ENCODE measurements around the gene CRAMP1.

DNA sequence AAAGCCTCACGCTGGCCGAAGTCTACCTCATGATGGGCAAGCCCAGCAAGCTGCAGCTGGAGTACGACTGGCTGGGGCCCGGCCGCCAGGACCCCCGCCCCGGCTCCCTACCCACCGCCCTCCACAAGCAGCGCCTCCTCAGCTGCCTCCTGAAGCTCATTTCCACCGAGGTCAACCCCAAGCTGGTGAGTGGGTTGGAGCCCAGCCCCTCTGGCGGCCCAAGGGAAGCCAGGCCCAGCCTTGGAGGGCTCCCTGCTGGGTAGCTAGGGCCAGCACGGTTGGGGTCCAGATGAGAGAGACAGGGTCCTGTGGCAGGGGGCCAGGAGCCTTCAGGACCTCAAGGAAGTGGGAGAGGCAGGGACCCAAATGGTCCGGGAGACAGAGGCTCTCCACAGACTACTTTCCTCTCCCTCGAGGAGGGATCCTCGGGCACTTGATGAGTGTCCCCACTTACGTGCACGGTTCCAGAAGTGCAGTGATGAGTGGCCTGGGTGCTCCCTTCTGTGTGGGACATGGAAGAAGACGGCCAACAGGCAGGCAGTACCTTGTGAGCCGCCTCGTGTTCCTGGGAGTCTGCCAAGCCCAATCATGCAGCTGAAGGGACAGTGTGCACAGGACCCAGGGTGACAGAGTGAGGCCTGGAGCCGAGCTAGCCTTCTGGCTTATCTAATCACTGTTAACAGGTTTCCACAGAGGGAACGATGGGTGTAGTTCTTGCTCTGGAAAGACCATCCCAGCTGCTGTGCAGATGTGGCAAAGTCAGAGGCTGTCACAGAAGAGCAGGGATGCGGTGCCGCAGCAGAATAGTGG, 44.9 kb downstream of the CRAMP1 start:
- TF ChIP-seq EZH2phosphoT487 (IDR thresholded peaks at IDR 0.05; ENCODE audit: low read length) = no peak
- TF ChIP-seq, protein P1, sequence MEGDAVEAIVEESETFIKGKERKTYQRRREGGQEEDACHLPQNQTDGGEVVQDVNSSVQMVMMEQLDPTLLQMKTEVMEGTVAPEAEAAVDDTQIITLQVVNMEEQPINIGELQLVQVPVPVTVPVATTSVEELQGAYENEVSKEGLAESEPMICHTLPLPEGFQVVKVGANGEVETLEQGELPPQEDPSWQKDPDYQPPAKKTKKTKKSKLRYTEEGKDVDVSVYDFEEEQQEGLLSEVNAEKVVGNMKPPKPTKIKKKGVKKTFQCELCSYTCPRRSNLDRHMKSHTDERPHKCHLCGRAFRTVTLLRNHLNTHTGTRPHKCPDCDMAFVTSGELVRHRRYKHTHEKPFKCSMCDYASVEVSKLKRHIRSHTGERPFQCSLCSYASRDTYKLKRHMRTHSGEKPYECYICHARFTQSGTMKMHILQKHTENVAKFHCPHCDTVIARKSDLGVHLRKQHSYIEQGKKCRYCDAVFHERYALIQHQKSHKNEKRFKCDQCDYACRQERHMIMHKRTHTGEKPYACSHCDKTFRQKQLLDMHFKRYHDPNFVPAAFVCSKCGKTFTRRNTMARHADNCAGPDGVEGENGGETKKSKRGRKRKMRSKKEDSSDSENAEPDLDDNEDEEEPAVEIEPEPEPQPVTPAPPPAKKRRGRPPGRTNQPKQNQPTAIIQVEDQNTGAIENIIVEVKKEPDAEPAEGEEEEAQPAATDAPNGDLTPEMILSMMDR (IDR thresholded peaks at IDR 0.05; ENCODE audit: low read length) = no peak
- no peak for TF ChIP-seq EZH2 (optimal IDR thresholded peaks at IDR 0.05; ENCODE audit: low read depth, low read length)
